NCI-H2107 (cell line): ENCODE measurements around the gene FHL1.

Source experiments
- DNase-seq: peaks from one replicate; lab custom pipeline; 2025; lab: John Stamatoyannopoulos, UW

Gene FHL1

GRCh38 chrX:136255541-136255940 is 108.2 kb downstream of the FHL1 start:
- DNase-seq, result no peak

GRCh38 chrX:136256026-136256425 is 108.7 kb downstream of the FHL1 start:
- DNase-seq, result no peak

GRCh38 chrX:136258951-136259350 is 111.6 kb downstream of the FHL1 start:
- no peak for DNase-seq

GRCh38 chrX:136259543-136259942 is 112.2 kb downstream of the FHL1 start:
- DNase-seq, result no peak

- no peak for DNase-seq
Measured at GRCh38 chrX:136260776-136261175, 113.4 kb downstream of the FHL1 start.
